Esophagus squamous epithelium (tissue), 5 donors: Measurements from ENCODE around the gene SAMD9. TPM values are rescaled to one million over a fixed set of nuclear protein-coding genes. Genes with fewer than 3 reads are reported as not detected.
"Not testable (repeated sequence)": the region's sequence is repeated elsewhere in the genome, so short reads cannot be mapped to it uniquely, and the experiment has no call there.

Source experiments
- DNase-seq: peaks from one replicate; lab custom pipeline; 2025; lab: John Stamatoyannopoulos, UW
- H3K27ac ChIP-seq, 4 donors: fragments of 200-600 bp; sonication (generic); one replicate each; pipeline ENCODE4 v1.5.1; 2016 to 2019; ENCODE audit warnings: mild to moderate bottlenecking in 1 of 4
- H3K27me3 ChIP-seq, 4 donors: fragments of 200-600 bp; sonication (generic); 1 replicate in 3 of 4; 2 replicates in 1 of 4; pipeline versions ENCODE4 v1.5.1 to v1.6.0; 2017 to 2021; ENCODE audit warnings: antibody characterized with exemption in 1 of 4
- H3K36me3 ChIP-seq, 3 donors: fragments of 200-600 bp; sonication (generic); one replicate each; pipeline ENCODE4 v1.5.1; 2016 to 2019
- H3K4me1 ChIP-seq, 3 donors: fragments of 200-600 bp; sonication (generic); one replicate each; pipeline ENCODE4 v1.5.1; 2017 to 2019
- H3K4me3 ChIP-seq, 4 donors: fragments of 200-600 bp; sonication (generic); 1 replicate in 3 of 4; 2 replicates in 1 of 4; pipeline ENCODE4 v1.5.1; 2016 to 2019; ENCODE audit warnings: mild to moderate bottlenecking in 2 of 4, moderate library complexity in 1 of 4
- H3K9me3 ChIP-seq, 3 donors: fragments of 200-600 bp; sonication (generic); one replicate each; pipeline ENCODE4 v1.5.1; 2016 to 2019
- POLR2A ChIP-seq, 4 donors: fragments of 450-650 bp; IDR thresholded peaks; one replicate each; pipeline ENCODE4 v1.6.1; 2017; ENCODE audit warnings: antibody characterized with exemption in 4 of 4, mild to moderate bottlenecking in 4 of 4, moderate library complexity in 3 of 4
- WGBS, 2 donors: methylation state at CpG; one replicate each; pipeline ENCODE4 v1.1.5; 2018; 5-methylcytosine and 5-hydroxymethylcytosine counted together
- intact Hi-C: fragments of 100-400 bp; cut with DNase I; formaldehyde crosslinking; loops from one replicate; pipeline ENCODE4 v1.15.0; 2022
- total RNA-seq, 4 donors: library from RNA; depleted of rRNA; stranded (reverse); fragments of >200 nt; gene quantifications; one replicate each; pipeline ENCODE4 v1.1.0, GENCODE V29; 2016
- TF ChIP-seq, protein P1 (sequence below), 6 experiments: fragments of 450-650 bp in 4 of 6; fragments of 200-600 bp in 2 of 6; sonication (generic) in 2 of 6; IDR thresholded peaks; one replicate each; pipeline ENCODE4 v1.5.1; 2016 to 2019; ENCODE audit warnings: antibody characterized with exemption in 6 of 6, mild to moderate bottlenecking in 4 of 6, moderate library complexity in 4 of 6
- donor health status: DM: yes; HTN: yes; CAD: no.

Gene SAMD9
- total RNA-seq, 4 donors from 2014 or later, result 48.6 to 86.3 (median 65.8) TPM

DNA sequence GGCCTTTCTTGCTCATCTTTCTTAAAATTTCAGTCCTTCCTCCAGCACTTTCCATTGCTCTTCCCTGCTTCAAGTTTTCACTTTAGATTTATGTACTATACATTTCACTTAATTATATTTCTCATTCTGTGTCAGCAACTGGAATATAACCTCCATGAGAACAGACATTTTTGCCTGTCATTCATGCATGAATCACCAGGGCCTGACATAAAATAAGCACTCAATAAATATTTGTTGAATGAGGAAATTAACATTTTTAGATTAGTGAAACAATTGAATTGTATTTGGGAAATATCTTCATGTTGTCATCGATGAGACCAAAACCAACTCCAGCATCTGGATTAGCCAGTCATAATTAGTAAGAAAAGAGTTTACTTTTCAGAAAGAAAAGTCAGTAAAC lies 24.3 kb upstream of the SAMD9 start:
- Histone ChIP-seq H3K36me3 (peaks cover 0 to 78% (median 4%) of the 10 kb centered on the region in 3 donors), H3K9me3 (peaks cover 0 to 26% (median 2%) of the 10 kb centered on the region in 3 donors), H3K27me3 (no peaks in the 10 kb centered on the region), H3K4me1 (peaks cover 0 to 17% (median 11%) of the 10 kb centered on the region in 3 donors), H3K27ac (no peak overlapping the region), H3K4me3 (no peak overlapping the region)
- intact Hi-C loops, result no loop called here
- no peak for DNase-seq
- TF ChIP-seq, protein P1, sequence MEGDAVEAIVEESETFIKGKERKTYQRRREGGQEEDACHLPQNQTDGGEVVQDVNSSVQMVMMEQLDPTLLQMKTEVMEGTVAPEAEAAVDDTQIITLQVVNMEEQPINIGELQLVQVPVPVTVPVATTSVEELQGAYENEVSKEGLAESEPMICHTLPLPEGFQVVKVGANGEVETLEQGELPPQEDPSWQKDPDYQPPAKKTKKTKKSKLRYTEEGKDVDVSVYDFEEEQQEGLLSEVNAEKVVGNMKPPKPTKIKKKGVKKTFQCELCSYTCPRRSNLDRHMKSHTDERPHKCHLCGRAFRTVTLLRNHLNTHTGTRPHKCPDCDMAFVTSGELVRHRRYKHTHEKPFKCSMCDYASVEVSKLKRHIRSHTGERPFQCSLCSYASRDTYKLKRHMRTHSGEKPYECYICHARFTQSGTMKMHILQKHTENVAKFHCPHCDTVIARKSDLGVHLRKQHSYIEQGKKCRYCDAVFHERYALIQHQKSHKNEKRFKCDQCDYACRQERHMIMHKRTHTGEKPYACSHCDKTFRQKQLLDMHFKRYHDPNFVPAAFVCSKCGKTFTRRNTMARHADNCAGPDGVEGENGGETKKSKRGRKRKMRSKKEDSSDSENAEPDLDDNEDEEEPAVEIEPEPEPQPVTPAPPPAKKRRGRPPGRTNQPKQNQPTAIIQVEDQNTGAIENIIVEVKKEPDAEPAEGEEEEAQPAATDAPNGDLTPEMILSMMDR (IDR thresholded peaks at IDR 0.05), result no peak
- no peak for TF ChIP-seq POLR2A (IDR thresholded peaks at IDR 0.05)
- 63 to 74% methylated on average over 1 of the region's 1 CpG for WGBS, 2 donors

GRCh38 chr7:93140582-93141191 lies 22.9 kb upstream of the SAMD9 start:
- H3K27me3 ChIP-seq, result no peaks in the 10 kb centered on the region
- no peak for DNase-seq
- WGBS, 2 donors, result 93 to 100% methylated on average over 3 of the region's 3 CpGs
- H3K27ac ChIP-seq, result no peak overlapping the region
- H3K36me3 ChIP-seq, result peaks cover 0 to 93% (median 4%) of the 10 kb centered on the region in 3 donors
- no peak overlapping the region for H3K4me3 ChIP-seq
- H3K4me1 ChIP-seq, result peaks cover 0 to 3% (median 0%) of the 10 kb centered on the region in 3 donors
- intact Hi-C loops, result no loop called here
- H3K9me3 ChIP-seq, result peaks cover 0 to 31% (median 7%) of the 10 kb centered on the region in 3 donors
- TF ChIP-seq, protein P1 (IDR thresholded peaks at IDR 0.05), result no peak
- TF ChIP-seq POLR2A (IDR thresholded peaks at IDR 0.05), result no peak

DNA sequence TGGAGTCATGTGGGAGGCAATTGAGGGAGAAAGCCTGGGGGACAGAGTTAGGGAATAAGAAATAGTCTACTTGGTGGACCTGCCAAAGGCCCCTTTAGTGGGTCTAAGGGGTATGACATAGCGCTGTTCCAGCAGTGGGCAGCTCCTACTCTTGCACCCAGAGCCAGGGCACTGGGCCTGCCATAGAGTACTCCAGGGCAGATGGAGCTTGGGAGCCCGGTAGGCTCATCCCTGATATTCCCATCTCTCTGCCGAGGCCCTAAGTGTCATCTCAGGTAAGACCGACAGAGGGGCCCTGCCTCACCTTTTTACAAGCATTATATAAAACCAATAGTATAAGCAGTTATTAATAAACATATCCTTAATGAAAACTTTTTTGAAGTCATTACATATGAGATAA lies 20.8 kb upstream of the SAMD9 start:
- peaks cover 0 to 52% (median 15%) of the 10 kb centered on the region in 3 donors for H3K9me3 ChIP-seq
- H3K4me3 ChIP-seq, result no peak overlapping the region
- WGBS, 2 donors, result 87 to 96% methylated on average over 4 of the region's 4 CpGs

GRCh38 chr7:93133005-93133404 lies 15.2 kb upstream of the SAMD9 start:
- no peak for DNase-seq
- 88 to 100% methylated on average over 1 of the region's 1 CpG for WGBS, 2 donors
- Histone ChIP-seq H3K36me3 (peaks cover 0 to 32% (median 0%) of the 10 kb centered on the region in 3 donors), H3K27ac (no peak overlapping the region), H3K9me3 (peaks cover 0 to 69% (median 26%) of the 10 kb centered on the region in 3 donors), H3K27me3 (no peaks in the 10 kb centered on the region), H3K4me1 (no peaks in the 10 kb centered on the region), H3K4me3 (no peak overlapping the region)
- TF ChIP-seq POLR2A (IDR thresholded peaks at IDR 0.05), result no peak
- TF ChIP-seq, protein P1 (IDR thresholded peaks at IDR 0.05), result no peak
- intact Hi-C loops, result no loop called here

More for the DNA sequence above, 20.8 kb upstream of the SAMD9 start:
- H3K4me1 ChIP-seq, result no peaks in the 10 kb centered on the region
- H3K27ac ChIP-seq, result no peak overlapping the region
- no peak for DNase-seq
- intact Hi-C loops, result no loop called here
- no peak for TF ChIP-seq POLR2A (IDR thresholded peaks at IDR 0.05)
- TF ChIP-seq, protein P1 (IDR thresholded peaks at IDR 0.05), result no peak
- H3K36me3 ChIP-seq, result peaks cover 0 to 88% (median 4%) of the 10 kb centered on the region in 3 donors
- H3K27me3 ChIP-seq, result no peaks in the 10 kb centered on the region

GRCh38 chr7:93132216-93132615 lies 14.4 kb upstream of the SAMD9 start:
- DNase-seq, result no peak
- Histone ChIP-seq H3K36me3 (peaks cover 0 to 24% (median 0%) of the 10 kb centered on the region in 3 donors), H3K27me3 (no peaks in the 10 kb centered on the region), H3K4me1 (no peaks in the 10 kb centered on the region), H3K27ac (no peak overlapping the region), H3K9me3 (peaks cover 0 to 68% (median 25%) of the 10 kb centered on the region in 3 donors), H3K4me3 (no peak overlapping the region)
- intact Hi-C loops, result no loop called here
- 83 to 90% methylated on average over 3 of the region's 3 CpGs for WGBS, 2 donors
- no peak for TF ChIP-seq POLR2A (IDR thresholded peaks at IDR 0.05)
- TF ChIP-seq, protein P1 (IDR thresholded peaks at IDR 0.05), result no peak

DNA sequence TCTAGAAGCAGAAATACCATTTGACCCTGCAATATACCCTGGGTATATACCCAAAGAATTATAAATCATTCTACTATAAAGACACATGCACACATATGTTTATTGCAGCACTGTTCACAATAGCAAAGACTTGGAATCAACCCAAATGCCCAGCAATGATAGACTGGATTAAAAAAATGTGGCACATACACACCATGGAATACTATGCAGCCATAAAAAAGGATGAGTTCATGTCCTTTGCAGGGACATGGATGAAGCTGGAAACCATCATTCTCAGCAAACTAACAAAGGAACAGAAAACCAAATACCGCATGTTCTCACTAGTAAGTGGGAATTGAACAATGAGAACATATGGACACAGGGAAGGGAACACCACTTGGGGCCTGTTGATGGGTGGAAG lies 9.2 kb upstream of the SAMD9 start:
- peaks cover 0 to 29% (median 5%) of the 10 kb centered on the region in 3 donors for H3K9me3 ChIP-seq
- H3K4me1 ChIP-seq, H3K27me3 ChIP-seq, H3K4me3 ChIP-seq, H3K27ac ChIP-seq, DNase-seq, intact Hi-C loops, H3K36me3 ChIP-seq: not testable (repeated sequence)
- WGBS, 2 donors, result 100% methylated on average over 1 of the region's 1 CpG

- DNase-seq, H3K27ac ChIP-seq, H3K27me3 ChIP-seq, H3K4me3 ChIP-seq, H3K36me3 ChIP-seq, intact Hi-C loops: not testable (repeated sequence)
- H3K4me1 ChIP-seq, result peaks cover 0 to 18% (median 4%) of the 10 kb centered on the region in 3 donors
- peaks cover 0 to 12% (median 5%) of the 10 kb centered on the region in 3 donors for H3K9me3 ChIP-seq
- WGBS, 2 donors, result 71 to 89% methylated on average over 3 of the region's 3 CpGs
Observed at GRCh38 chr7:93123532-93123931, 5.8 kb upstream of the SAMD9 start.
